ENCODE data around the gene CNOT2.

The CNOT2 gene, protein sequence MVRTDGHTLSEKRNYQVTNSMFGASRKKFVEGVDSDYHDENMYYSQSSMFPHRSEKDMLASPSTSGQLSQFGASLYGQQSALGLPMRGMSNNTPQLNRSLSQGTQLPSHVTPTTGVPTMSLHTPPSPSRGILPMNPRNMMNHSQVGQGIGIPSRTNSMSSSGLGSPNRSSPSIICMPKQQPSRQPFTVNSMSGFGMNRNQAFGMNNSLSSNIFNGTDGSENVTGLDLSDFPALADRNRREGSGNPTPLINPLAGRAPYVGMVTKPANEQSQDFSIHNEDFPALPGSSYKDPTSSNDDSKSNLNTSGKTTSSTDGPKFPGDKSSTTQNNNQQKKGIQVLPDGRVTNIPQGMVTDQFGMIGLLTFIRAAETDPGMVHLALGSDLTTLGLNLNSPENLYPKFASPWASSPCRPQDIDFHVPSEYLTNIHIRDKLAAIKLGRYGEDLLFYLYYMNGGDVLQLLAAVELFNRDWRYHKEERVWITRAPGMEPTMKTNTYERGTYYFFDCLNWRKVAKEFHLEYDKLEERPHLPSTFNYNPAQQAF

DNA sequence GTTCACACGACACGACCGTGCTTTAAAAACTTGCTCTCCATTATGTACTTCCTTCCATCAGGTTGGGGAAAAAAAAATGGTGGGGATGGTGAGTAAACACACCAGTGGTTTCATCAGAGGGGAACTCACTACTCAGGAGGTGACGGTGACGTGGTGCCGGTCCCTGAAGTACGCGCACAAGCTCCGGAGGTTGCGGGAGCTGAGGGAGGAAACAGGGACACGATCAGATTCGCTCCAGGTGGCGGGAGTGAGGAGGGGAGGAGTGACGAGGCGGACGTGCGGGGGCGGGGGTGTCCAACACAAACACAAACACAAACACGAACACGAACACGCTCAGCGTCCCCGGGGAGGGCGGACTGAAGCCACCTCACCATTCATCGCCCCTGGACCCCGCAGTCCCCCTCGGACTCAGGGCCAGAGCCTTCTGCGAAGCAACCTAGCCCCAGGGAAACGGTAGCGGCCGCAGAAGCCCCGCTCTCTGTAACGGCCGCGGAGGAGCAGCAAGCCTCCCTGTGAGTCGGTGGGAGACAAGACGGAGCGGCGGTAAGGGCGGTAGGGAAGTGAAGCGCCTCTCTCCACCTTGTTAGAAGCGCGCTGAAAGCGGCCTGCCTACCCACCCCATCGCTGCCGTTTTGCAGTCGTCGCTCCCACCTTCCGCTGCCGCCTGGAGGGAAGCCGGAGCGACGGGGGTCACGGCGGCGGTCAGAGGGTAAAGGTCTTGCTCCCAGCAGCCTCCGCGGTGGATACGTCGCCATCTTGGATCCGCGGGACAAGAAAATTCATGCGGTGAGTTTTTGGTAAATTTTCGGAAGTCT, at the start of gene CNOT2:
TSS of gene CNOT2 (plus strand) at position 739 of the 815 bp plus-strand sequence. CDS start 34,794 bp downstream, outside the sequence.
- DNase-seq = peak; percentile 71

DNA sequence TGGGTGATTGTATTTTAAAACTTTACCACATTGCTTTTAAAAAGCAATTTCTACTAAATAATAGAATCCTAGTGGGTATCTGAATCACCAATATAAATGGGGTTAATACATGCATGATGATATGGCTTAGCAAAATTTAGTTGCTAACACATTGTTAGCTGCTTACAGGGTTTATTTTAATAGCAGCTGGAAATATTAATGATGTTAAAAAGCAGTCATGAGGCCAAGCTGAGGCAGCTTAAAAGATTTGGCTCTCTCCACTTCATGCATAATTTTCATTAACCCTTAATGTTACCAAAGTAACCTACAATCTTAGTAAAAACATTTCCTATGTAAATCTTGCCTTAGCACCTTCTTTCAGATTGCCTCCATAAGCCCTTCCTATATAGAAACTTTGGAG, 49.2 kb upstream of the CNOT2 start:
- peak; percentile 16 for DNase-seq

DNA sequence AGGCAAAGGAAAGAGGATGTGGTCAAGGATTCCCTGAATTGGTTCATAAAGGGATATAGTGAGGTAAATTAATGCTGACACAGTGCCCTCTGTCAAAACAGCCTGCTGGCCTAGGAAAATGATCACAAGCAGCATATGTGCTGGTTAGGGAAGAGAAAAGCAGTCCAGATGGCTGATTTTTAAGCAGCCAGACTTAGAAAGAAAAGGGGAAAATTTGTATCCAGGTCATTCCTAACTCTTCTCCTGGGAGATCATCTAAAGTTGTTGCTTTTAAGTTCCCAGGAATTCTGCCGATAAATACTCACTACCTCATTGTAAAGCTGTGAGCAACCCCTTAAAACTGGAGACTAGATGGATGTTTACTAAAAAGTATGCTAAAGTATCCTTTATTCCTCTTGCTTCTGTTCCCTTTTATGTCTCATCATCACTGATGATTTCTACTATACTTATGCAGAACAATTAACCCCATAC, 46.4 kb upstream of the CNOT2 start:
- peak; percentile 69 for DNase-seq

DNA sequence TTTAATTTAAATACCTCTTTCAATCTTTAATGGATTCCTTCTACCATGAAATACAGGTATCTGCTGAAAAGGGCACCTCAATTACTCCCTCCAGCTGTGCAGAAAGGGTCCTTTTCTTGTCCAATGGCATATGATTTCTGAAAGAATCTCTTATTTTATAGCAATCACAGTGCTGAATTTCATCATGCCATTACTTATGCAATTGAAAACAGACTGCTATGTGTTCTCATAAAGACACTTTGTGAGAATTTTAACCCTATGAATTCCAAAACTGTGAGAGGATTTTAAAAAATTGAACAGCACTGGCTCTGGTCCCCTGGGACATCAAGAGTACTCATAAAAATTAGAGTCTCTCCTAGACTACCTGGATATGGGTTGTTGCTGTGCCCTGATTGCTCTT, 45.9 kb upstream of the CNOT2 start:
- DNase-seq = no peak

DNA sequence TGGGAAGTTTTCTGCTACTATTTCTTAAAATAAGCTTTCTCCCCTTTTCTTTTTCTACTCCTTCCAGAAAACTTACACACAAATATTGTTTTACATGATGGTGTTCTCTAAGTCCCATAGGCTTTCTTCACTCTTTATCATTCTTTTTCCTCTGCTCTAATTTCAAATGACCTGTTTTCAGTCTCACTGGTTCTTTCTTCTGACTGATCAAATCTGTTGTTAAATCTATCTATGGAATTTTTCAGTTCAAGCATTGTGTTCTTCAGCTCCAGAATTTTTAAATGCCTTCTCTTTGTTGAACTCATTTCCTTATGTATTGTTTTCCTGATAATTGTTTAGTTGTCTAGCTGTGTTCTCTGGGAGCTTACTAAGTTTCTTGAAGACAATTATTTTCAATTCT, 29.5 kb upstream of the CNOT2 start:
- DNase-seq = no peak

DNA sequence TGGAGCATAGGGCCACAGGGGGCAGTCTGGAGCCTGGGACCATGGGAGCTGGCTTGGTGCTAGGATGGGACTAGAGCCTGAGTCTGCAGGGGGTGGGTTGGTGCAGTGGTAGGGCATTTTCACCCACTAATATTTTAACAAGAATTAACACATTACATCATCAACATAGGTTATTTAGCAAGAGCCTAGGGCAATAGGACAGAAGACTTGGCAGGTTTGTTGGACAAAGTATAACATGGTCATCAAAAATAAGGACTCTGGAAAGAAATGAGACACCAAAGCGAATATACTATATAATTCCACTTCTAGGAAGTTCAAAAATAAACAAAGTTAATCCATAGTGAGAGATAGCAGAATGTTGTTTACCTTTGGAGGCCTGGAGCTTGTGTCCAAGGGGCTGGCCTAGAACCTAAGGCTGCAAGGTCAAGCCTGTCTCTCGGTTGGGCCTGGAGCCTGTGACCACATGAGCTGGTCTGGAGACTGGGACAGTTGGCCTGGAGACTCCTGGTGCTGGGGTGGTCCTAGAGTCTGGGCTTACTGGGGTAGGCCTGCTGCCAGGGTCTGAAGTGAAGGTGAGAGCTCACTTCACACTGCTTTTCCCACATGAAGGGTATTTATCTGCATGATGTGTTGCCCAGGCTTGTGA, 28.1 kb upstream of the CNOT2 start:
- DNase-seq = no peak

DNA sequence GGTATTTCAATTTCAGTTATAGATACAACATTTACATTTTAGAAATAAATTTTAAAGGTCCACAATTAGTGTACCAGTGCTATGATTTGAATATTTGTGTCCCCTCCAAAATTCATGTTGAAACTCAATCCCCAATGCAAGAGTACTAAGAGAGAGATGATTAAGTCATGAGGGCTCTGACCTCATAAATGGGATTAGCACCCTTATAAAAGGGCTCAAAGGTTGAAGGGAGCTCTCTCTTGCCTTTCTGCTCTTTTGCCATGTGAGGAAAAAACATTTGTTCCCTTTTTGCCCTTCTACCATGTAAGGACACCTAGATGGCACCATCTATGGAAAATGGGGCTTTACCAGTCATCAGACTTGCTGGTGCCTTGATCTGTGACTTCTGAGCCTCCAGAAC, 25.8 kb upstream of the CNOT2 start:
- DNase-seq = no peak

DNA sequence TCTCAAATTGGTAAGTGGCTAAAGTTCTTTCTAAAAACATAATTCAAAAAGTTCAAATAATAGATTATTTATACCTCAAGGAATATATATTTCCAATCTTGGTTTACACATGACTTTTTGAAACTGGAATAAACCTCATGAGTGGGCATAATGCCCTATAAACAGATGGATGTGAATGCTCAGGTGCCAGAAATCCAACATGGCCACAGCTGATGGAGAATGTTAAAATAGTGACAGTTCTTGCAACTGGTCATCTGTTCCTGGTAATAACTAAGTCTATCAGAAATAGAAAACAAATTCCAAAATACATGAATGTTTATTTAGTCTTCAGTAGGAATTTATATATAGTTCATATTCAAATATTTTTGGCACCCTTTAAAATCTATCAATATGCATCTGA, 21.6 kb upstream of the CNOT2 start:
- peak; percentile 19 for DNase-seq

DNA sequence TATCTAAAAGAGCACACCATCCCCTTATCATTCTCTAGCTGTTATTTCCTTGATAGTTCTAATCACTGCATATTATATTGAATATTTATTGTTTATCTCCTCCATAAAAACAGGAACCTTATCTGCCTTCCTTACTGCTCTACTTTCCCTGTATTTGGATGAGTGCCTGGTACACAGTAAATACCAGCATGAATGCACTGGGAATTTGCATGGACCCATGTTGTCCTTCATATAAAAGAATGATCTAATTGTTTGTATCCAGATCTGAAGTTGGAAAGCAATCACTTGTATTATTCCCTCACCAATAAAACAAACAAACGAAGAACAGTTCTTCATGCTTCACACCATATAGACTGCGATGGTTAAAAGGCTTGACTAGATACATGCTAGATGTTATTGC, 15.3 kb upstream of the CNOT2 start:
- DNase-seq = no peak

DNA sequence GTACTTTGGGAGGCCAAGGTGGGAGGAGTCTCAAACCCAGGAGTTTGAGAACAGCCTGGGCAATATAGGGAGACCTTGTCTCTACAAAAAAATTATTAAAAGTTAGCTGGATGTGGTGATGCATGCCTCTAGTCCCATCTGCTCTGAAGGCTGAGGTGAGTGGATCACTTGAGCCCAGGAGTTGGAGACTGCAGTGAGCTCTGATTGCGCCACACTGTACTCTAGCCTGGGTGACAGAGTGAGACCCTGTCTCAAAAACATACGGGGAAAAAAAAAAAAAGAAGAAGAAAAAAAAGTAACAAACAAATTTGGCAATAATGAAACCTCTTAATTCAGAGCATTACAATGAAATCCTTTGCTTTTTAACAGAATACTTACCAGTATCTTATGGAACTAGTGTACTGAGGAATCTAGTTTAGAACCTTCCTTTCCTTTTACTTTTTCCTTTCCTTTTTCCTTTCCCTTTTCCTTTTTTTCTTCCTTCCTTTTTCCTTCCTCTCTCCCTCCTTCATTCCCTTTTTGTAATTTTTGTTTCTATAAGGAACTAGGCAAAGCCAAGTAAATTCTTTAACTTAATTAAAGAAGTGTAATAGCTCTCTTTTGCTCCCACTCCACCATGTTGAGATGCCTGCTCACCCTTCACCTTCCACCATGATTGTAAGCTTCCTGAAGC, 12.2 kb upstream of the CNOT2 start:
- DNase-seq = no peak

DNA sequence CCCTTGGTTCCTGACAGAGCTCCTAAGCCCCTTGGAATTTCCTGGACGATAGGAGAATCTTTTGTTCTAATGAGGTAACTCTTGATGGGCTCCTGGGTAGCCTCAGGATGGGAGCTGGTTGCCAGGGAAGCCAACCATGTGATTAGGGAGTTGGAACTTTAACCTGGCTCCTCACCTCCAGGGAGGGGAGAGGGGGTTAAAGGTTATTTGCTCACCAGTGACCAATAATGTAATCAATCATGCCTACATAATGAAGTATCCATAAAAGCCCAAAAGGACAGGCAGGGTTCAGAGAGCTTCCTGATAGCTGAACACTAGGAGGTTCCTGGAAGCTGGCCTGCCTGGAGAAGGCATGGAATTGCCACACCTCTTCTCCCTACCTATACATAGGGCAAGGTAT, 6.2 kb upstream of the CNOT2 start:
- DNase-seq = no peak

DNA sequence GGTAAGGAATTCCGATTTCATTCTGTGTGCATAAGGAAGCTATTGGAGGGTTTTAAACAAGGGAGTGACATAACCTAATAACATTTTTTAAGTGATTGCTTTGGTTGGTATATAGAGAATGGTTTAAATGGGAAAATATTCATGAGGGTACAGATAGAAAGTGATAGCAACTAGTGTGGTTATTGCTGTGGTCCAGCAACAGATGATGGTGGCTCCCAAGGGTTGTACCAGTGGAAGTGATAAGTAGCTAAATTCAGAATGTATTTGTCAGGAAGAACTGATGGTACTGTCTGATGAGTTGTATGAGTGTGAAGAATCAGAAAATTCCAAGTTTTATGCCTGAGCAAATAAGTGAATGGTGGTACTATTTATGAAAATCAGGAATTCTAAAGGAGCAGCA, 2.6 kb upstream of the CNOT2 start:
- no peak for DNase-seq

DNA sequence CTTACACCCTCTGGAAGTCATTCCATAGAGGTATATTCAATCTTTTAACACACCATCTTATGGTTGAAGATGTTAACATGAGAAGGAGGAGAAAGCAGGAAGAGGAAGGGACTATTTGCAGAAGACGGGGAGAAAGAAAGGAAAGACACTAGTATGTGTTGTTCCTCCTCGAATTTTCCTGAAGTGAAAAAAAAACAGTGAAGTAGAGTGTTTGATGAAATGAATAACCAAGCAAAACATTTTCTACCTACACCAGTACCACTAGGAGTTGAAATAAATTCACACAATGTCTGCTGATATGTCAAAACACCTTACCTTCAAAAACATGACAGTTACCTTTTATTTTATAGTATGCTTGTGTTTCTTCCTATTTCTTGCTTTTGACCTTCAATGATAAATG, 1.4 kb upstream of the CNOT2 start:
- DNase-seq = no peak

DNA sequence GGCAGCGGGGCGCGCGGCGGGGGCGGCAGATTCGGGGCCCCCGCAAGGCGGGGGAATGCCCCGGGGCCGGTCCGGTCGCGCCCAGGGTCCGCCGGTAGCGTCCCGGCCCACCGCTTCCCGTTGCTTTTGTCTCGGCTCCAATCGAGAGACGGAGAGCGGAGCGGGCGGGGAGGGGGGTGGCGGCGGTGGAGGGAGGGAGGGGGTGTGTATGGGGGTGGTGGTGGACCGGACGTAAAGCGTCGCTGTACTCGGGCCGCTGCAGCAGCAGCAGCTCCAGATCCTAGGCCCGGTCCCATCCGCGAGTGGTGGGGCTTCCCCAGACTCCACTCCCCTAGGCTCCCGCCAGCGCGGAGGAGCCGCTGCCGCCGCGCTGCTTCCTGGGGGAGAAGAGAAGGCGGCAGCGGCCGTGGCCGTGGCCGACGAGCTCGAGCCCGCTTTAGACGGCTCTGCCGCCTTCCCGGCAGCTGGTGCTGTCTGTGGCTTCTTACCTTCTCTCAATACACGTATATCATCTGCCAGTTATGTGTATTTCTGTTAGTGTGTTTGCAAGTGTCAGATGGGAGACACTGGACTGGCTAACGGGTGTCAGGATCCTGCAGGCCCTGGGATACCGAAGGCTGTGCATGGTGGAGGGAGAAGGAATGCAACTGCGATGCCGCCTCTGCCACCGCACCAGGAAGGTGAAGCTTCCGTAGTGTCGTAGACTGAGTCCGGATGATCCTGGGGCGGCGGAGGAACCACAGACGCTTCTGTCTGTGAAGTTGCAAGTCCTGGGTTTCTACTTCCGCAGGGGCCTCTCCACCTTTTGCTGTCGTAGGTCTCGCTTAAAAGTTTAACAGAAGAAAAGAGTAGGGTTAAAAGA, 508 bp downstream of the CNOT2 start:
- peak; percentile 32 for DNase-seq

DNA sequence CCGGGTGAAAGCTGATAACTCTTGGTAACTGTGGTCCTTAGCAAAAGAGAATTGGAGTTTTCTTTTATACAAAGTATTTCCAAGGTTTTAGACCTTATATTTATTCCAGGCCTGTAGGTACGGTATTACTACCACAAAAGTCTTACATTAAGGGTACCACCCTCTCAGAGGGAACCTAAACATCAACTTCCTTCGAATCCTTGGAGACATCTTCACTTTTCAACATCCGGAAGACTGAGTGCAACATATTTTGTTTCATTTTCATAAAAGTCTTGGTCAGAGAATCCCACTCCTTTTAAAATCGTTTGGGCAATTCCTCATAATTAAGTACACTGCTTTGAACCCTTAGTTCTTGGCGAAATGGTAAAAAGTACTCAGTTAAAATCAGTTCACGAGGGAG, 1.2 kb downstream of the CNOT2 start:
- no peak for DNase-seq

DNA sequence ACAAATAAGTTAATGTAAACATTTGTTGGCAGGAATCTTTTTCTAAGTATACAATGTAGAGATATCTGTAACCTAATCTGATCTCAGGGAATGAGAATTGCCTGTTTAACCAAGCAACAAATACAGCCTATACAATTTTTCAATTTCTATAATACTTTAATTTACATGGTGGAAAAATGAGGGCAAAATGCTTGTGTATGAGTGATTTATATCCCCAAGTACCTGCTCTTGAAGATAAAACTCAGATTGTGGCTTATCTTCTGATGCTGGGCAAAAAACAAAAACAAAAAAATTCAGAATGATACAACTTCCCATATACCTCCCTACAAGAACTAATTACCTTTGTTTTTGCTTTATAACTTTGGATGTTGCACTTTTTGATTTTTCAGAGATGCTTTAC, 2.2 kb downstream of the CNOT2 start:
- no peak for DNase-seq

DNA sequence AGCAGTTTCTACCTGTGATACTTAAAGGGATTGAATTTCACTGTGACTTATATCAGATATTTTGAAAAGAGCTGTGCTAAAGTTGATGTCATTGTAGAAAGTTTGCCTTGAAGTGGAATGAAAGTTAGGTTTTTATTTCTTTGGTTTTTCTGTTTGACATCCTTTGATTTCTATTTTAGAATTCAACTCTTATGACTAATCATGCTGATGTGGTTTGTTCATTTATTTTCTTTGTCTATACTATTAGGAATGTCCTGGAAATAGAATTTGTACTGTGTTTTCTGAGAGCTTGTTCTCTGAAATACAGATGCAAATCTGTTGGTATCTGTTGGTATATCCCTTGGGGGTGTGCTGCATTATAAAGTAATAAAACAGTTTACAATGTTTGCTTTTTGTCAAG, 3.3 kb downstream of the CNOT2 start:
- DNase-seq = no peak

DNA sequence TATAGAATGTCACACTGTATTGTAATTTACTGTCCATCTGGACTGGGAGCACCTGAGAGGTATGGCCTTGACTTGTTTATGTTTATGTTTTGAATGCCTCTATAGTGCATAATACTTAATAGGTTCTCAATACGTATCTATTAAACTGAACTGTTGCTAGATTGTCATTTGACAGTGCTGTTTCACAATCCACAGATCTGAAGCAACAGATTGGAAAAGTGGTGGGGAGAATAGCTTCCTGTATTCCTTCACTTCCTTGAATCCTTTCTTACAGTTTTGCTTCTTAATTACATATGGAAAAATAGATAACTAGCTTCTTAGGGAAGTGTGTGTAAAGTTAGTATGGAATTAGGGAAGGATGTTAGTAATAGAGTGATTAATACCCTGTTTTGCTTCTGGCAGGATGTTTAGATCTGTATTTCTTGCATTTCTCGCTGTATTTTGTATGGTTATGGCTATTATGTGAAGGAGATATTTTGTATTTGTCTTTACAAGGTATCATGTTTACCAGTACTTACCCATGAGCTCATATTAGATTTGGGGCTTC, 4.5 kb downstream of the CNOT2 start:
- DNase-seq = no peak

DNA sequence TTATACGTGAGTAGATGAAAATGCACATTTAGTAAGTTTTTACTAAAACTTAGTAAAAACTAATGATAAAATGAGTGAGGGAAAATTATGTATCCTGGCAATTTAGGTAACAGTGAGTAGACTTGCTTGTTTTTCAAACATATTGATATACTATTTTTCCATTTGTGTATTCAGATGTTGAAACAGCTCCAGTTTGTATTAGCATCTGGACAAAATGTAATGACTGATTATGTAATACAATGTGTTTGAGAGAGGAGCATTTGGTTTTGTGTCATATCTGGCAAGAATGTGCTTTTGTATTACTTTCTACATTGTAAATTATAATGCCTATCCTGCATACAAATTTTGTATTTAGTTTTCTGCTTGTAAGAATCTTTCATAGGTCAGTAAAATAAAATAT, 5.6 kb downstream of the CNOT2 start:
- DNase-seq = no peak

DNA sequence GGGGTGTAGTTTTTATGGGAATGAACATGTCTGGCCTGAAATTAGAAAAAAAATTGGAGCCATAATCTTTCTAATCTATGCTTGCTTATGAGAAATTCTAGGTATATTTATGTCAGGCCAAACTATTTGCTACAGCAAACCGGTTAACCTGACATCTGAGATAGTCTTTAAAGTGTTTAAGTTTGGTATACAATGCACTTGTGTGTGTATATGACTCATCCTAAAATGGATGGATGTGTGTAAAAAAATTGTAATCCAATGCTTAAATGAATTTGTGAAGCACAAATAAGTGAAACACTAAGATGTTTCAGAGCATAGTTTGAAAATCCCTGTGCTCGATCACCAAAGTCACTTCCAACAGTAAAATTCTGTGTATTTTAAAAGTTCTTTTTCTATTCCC, 6.7 kb downstream of the CNOT2 start:
- no peak for DNase-seq

DNA sequence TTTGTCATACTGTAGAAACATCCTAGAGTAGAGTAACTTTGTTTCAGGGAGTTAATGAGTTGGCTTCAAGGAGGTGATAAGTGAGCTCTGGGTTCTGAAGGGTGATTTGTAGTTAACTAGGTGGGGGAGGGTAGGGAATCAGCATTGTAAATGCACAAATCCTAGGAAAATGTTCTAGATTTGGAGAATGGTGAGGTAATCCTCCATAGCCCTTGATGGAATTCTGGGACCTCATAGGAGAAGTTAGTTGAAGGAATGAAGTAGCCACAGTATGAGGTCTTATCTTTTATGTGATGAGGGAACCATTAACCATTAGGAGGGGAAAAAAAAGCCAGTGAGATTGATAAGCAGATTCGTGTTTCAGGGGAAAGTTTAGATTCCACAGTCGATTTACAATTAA, 8.0 kb downstream of the CNOT2 start:
- DNase-seq = no peak

DNA sequence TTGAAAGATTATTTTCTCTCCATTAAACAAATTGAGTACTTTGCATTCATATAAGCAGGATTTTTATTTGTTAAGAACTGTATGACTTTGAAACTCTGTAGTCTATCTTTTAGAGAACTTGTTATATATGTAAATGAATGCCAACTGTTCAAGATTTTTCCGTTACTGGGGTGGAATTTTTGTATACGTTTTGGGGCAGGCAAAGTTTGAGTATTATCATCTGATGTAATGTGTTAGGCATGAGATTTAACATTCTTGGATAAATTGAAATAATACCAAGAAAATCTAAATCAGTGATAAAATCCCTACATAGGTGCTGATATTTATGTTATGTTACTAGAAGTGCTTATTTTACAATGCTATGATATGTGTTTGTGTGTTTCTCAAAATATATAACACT, 8.4 kb downstream of the CNOT2 start:
- no peak for DNase-seq
